Measurements from ENCODE around the gene CAPN1.
A peak's percentile ranks its signal among the peaks of the same experiment; 100 is the strongest.
"Not testable (repeated sequence)": the region's sequence is repeated elsewhere in the genome, so short reads cannot be mapped to it uniquely, and the experiment has no call there.

CAPN1 gene

GRCh38 chr11:65181569-65182257 is at the start of gene CAPN1:
Gene CAPN1 (plus strand): TSS chr11:65181928. CDS start chr11:65182702, 774 bp downstream.
- peak; percentile 84 for DNase-seq

GRCh38 chr11:65132238-65132987 is 49.3 kb upstream of the CAPN1 start:
- no peak for DNase-seq

- DNase-seq: peak; percentile 81
Measured at GRCh38 chr11:65132988-65133700, 48.6 kb upstream of the CAPN1 start.

GRCh38 chr11:65133724-65134123 is 48.0 kb upstream of the CAPN1 start:
- DNase-seq: peak; percentile 31

- DNase-seq: peak; percentile 94
Measured at GRCh38 chr11:65134240-65134951, 47.3 kb upstream of the CAPN1 start, which contains the start of gene SYVN1. Gene SYVN1 (minus strand): TSS chr11:65134519. CDS start chr11:65133601, 918 bp downstream.

- peak; percentile 83 for DNase-seq
Measured at GRCh38 chr11:65134952-65135632, 46.6 kb upstream of the CAPN1 start.

- no peak for DNase-seq
Measured at GRCh38 chr11:65135633-65136145, 46.0 kb upstream of the CAPN1 start.

- DNase-seq: no peak
Measured at GRCh38 chr11:65136515-65137096, 45.1 kb upstream of the CAPN1 start.

- DNase-seq: no peak
Measured at GRCh38 chr11:65141896-65142494, 39.7 kb upstream of the CAPN1 start.

GRCh38 chr11:65147352-65148075 is 34.2 kb upstream of the CAPN1 start:
- DNase-seq: no peak

- no peak for DNase-seq
Measured at GRCh38 chr11:65148657-65149056, 33.1 kb upstream of the CAPN1 start.

- not testable (repeated sequence) for DNase-seq
Measured at GRCh38 chr11:65150131-65150508, 31.6 kb upstream of the CAPN1 start.

GRCh38 chr11:65150509-65151299 is 31.0 kb upstream of the CAPN1 start:
- peak; percentile 60 for DNase-seq

GRCh38 chr11:65151331-65151899 is 30.3 kb upstream of the CAPN1 start:
- DNase-seq: no peak

- no peak for DNase-seq
Measured at GRCh38 chr11:65152122-65152521, 29.6 kb upstream of the CAPN1 start.

- no peak for DNase-seq
Measured at GRCh38 chr11:65156256-65156655, 25.5 kb upstream of the CAPN1 start.

GRCh38 chr11:65156926-65157325 is 24.8 kb upstream of the CAPN1 start:
- no peak for DNase-seq

- DNase-seq: no peak
Measured at GRCh38 chr11:65157336-65157735, 24.4 kb upstream of the CAPN1 start.

- no peak for DNase-seq
Measured at GRCh38 chr11:65159012-65159411, 22.7 kb upstream of the CAPN1 start.

All from stimulated activated CD8-positive, alpha-beta memory T cell treated with anti-CD3 and anti-CD28 coated beads, Interleukin-4, amount 100 ng/mL, for 48 hours (primary cell).